Measurements from ENCODE around the gene MTMR11. TPM values are rescaled to one million over a fixed set of nuclear protein-coding genes. Genes with fewer than 3 reads are reported as not detected.

The MTMR11 gene
- total and polyA plus RNA-seq, 2 of the 8 experiments (the other 6 are each of a cell fraction or from before 2014, with no cell fraction given): 3.7 to 4.8 TPM

GRCh38 chr1:149896575-149896974 lies 40.1 kb downstream of the MTMR11 start:
- FAIRE-seq: no peak
- POLR2A ChIA-PET (ENCODE audit: partially characterized antibody): interaction anchor here (6.4 kb wide), 1 partner anchor 10 kb away, joined by 91 read pairs; a partner anchor contains a TSS
- H3K23ac ChIP-seq (ENCODE audit: insufficient read length): no peak overlapping the region
- no peak overlapping the region for H2BK15ac ChIP-seq (ENCODE audit: low read length)
- no peak overlapping the region for H3K14ac ChIP-seq (ENCODE audit: insufficient read length)
- H3K9ac ChIP-seq (replicated peaks in 1 of 4; ENCODE audit: extremely low read depth in 1 of 4, low read depth in 3 of 4, low read length in 3 of 4): no peak overlapping the region
- no peak overlapping the region for H4K91ac ChIP-seq (replicated peaks; ENCODE audit: insufficient read length, low read length)
- H4K5ac ChIP-seq (ENCODE audit: insufficient read length, low read depth, low read length): no peak overlapping the region
- no peak overlapping the region for H3K4me3 ChIP-seq (ENCODE audit: extremely low read depth in 1 of 4, insufficient read depth in 2 of 4, low read depth in 3 of 4, low read length in 4 of 4)
- no peak overlapping the region for H3K56ac ChIP-seq (replicated peaks; ENCODE audit: insufficient read length, low read depth, low read length)
- no peaks in the 10 kb centered on the region for H3K9me3 ChIP-seq (ENCODE audit: insufficient read depth in 2 of 2, low read depth in 1 of 2, low read length in 1 of 2)
- H2BK120ac ChIP-seq (replicated peaks; ENCODE audit: low read depth, low read length): no peak overlapping the region
- H3K79me2 ChIP-seq (ENCODE audit: control insufficient read depth in 1 of 2, insufficient read depth in 2 of 2, low read length in 2 of 2): no peaks in the 10 kb centered on the region
- no peak overlapping the region for H2AK5ac ChIP-seq (ENCODE audit: low read depth, low read length)
- no peaks in the 10 kb centered on the region for H3K36me3 ChIP-seq (ENCODE audit: control insufficient read depth in 2 of 4, insufficient read depth in 4 of 4, low read length in 3 of 4)
- no peak overlapping the region for H4K8ac ChIP-seq (ENCODE audit: extremely low read depth, insufficient read depth, low read length)
- no peak overlapping the region for H2BK12ac ChIP-seq (ENCODE audit: low read depth, low read length)
- no peak overlapping the region for H3K27ac ChIP-seq (ENCODE audit: low read depth, low read length)
- H3K79me1 ChIP-seq (ENCODE audit: low read depth, low read length): no peaks in the 10 kb centered on the region
- 95% methylated on average over 4 of the region's 4 CpGs; no CpG with 5 or more reads in 1 of the 2 experiments for WGBS, 2 experiments (ENCODE audit: extremely low coverage in 1 of 2, insufficient coverage in 1 of 2, insufficient read length in 1 of 2, insufficient replicate concordance in 2 of 2, low coverage in 1 of 2, low lambda C conversion rate in 2 of 2, missing lambda C conversion rate in 1 of 2)
- no peak overlapping the region for H2BK20ac ChIP-seq (ENCODE audit: low read length)
- H3K18ac ChIP-seq (ENCODE audit: extremely low read depth, low read length): no peak overlapping the region
- CTCF ChIA-PET (ENCODE audit: partially characterized antibody): no interaction called here
- no peak for DNase-seq (ENCODE audit: low read depth in 1 of 2, low spot score in 2 of 2)
- H2AFZ ChIP-seq (ENCODE audit: low read length): no peak overlapping the region
- peaks cover 0 to 5% (median 4%) of the 10 kb centered on the region in 4 experiments; a peak in 5 of 7 replicates for H3K4me1 ChIP-seq (replicated peaks in 1 of 4; ENCODE audit: control insufficient read depth in 3 of 4, insufficient read depth in 4 of 4, low read length in 3 of 4)
- H2BK5ac ChIP-seq (ENCODE audit: low read depth, low read length): no peak overlapping the region
- H3K4ac ChIP-seq (replicated peaks; ENCODE audit: insufficient read length, low read depth, low read length): no peak overlapping the region
- H4K20me1 ChIP-seq (replicated peaks in 1 of 2; ENCODE audit: control insufficient read depth in 1 of 2, insufficient read depth in 2 of 2, low read length in 2 of 2): no peaks in the 10 kb centered on the region
- no peak overlapping the region for H3K4me2 ChIP-seq (ENCODE audit: insufficient read depth in 1 of 2, low read depth in 2 of 2, low read length in 2 of 2)
- no peaks in the 10 kb centered on the region for H3K27me3 ChIP-seq (replicated peaks in 1 of 4; ENCODE audit: control insufficient read depth in 3 of 4, extremely low read depth in 1 of 4, insufficient read depth in 3 of 4, low read length in 3 of 4)
- H3K23me2 ChIP-seq (ENCODE audit: low read depth, low read length): peaks cover 7% of the 10 kb centered on the region; the same call in 1 of the 2 replicates
- TF ChIP-seq YY1 (IDR thresholded peaks at IDR 0.05; ENCODE audit: low read depth, low read length): no peak
- no peak for TF ChIP-seq SRF (IDR thresholded peaks at IDR 0.05; ENCODE audit: low read depth, low read length)
- TF ChIP-seq CTBP2 (IDR thresholded peaks at IDR 0.05; ENCODE audit: borderline replicate concordance, insufficient read depth, insufficient read length, low read length): no peak
- no peak for TF ChIP-seq NANOG (IDR thresholded peaks at IDR 0.05; ENCODE audit: insufficient read depth, low read depth, low read length, poor library complexity, severe bottlenecking)
- no peak for TF ChIP-seq ASH2L (IDR thresholded peaks at IDR 0.05; ENCODE audit: low read length)
- no peak for TF ChIP-seq EZH2 (IDR thresholded peaks at IDR 0.05; ENCODE audit: low read depth, low read length, severe bottlenecking)
- TF ChIP-seq KDM5A (IDR thresholded peaks at IDR 0.05; ENCODE audit: low read length): no peak
- TF ChIP-seq HDAC6 (IDR thresholded peaks at IDR 0.05; ENCODE audit: low read depth, low read length): no peak
- TF ChIP-seq CBX8 (IDR thresholded peaks at IDR 0.05; ENCODE audit: borderline replicate concordance, low read depth, low read length): no peak
- no peak for TF ChIP-seq SIN3A (conservative IDR thresholded peaks at IDR 0.05 in 1 of 2, IDR thresholded peaks at IDR 0.05 in 1 of 2; ENCODE audit: low read depth in 1 of 2, low read length in 2 of 2)
- TF ChIP-seq BACH1 (IDR thresholded peaks at IDR 0.05; ENCODE audit: low read length): no peak
- no peak for TF ChIP-seq HDAC2 (IDR thresholded peaks at IDR 0.05; ENCODE audit: borderline replicate concordance in 1 of 2, low read depth in 2 of 2, low read length in 2 of 2)

Measured in H1 (cell line).